Loucy (cell line): ENCODE results near the gene ADAMTS2.

Experiments used
- H2AFZ ChIP-seq: fragments of 200-600 bp; sonication (generic); 2 replicates; pipeline ENCODE4 v1.6.0; 2016; ENCODE audit warnings: antibody characterized with exemption, mild to moderate bottlenecking, low read length, moderate library complexity
- H3F3A ChIP-seq: fragments of 200-600 bp; 2 replicates; pipeline ENCODE4 v1.6.0; 2016; ENCODE audit warnings: antibody characterized with exemption, low read depth, mild to moderate bottlenecking
- H3K27me3 ChIP-seq: fragments of 200-600 bp; sonication (generic); 2 replicates; pipeline ENCODE4 v1.6.1; 2014; ENCODE audit warnings: low read length, mild to moderate bottlenecking; ENCODE audit not compliant: insufficient read depth, poor library complexity, severe bottlenecking
- H3K36me3 ChIP-seq: fragments of 200-600 bp; sonication (generic); 2 replicates; pipeline ENCODE4 v1.6.1; 2016; ENCODE audit warnings: low read length; ENCODE audit not compliant: insufficient read depth
- H3K4me1 ChIP-seq: fragments of 200-600 bp; sonication (generic); 2 replicates; pipeline ENCODE4 v1.5.1; 2014; ENCODE audit warnings: low read length, mild to moderate bottlenecking; ENCODE audit not compliant: insufficient read depth, poor library complexity, severe bottlenecking
- H3K4me2 ChIP-seq: fragments of 200-600 bp; sonication (generic); 2 replicates; pipeline ENCODE4 v1.6.0; 2014; ENCODE audit warnings: antibody characterized with exemption, low read length, low read depth, mild to moderate bottlenecking; ENCODE audit not compliant: poor library complexity, severe bottlenecking
- H3K4me3 ChIP-seq: fragments of 200-600 bp; sonication (generic); 2 replicates; pipeline ENCODE4 v1.5.1; 2014; ENCODE audit warnings: low read length, mild to moderate bottlenecking, mixed read lengths; ENCODE audit not compliant: poor library complexity, severe bottlenecking
- H3K79me2 ChIP-seq: fragments of 200-600 bp; sonication (generic); 2 replicates; pipeline ENCODE4 v1.6.1; 2014; ENCODE audit warnings: low read length; ENCODE audit not compliant: insufficient read depth
- H3K9ac ChIP-seq: fragments of 200-600 bp; sonication (generic); 2 replicates; pipeline ENCODE4 v1.6.0; 2014; ENCODE audit warnings: mild to moderate bottlenecking, low read depth, low read length, moderate library complexity; ENCODE audit not compliant: poor library complexity, severe bottlenecking
- H3K9me2 ChIP-seq: fragments of 200-600 bp; sonication (generic); replicated peaks from 2 replicates; pipeline ENCODE4 v1.6.1; 2016; ENCODE audit warnings: low read depth, low read length, mixed read lengths
- H3K9me3 ChIP-seq: fragments of 200-600 bp; sonication (generic); 2 replicates; pipeline ENCODE4 v1.6.1; 2014; ENCODE audit warnings: mild to moderate bottlenecking, antibody characterized with exemption, low read length, low read depth; ENCODE audit not compliant: insufficient read depth
- H4K20me1 ChIP-seq: fragments of 200-600 bp; sonication (generic); 2 replicates; pipeline ENCODE4 v1.6.0; 2014; ENCODE audit warnings: antibody characterized with exemption, low read length, mild to moderate bottlenecking; ENCODE audit not compliant: insufficient read depth, poor library complexity, severe bottlenecking
- CTCF ChIP-seq: fragments of 200-600 bp; sonication (generic); conservative IDR thresholded peaks from 2 replicates; pipeline ENCODE4 v1.5.1; 2014; ENCODE audit warnings: mild to moderate bottlenecking, antibody characterized with exemption, low read length
- EZH2phosphoT487 ChIP-seq: fragments of 200-600 bp; IDR thresholded peaks from 2 replicates; pipeline ENCODE4 v1.6.1; 2018; ENCODE audit warnings: antibody characterized with exemption, mild to moderate bottlenecking, moderate library complexity, borderline replicate concordance

The ADAMTS2 gene

GRCh38 chr5:179295778-179296149 lies 49.5 kb downstream of the ADAMTS2 start:
- TF ChIP-seq CTCF (no peak), EZH2phosphoT487 (no peak)
- Histone ChIP-seq H3K9me2 (no peaks in the 10 kb centered on the region), H3F3A (no peaks in the 10 kb centered on the region)

GRCh38 chr5:179294891-179295777 lies 50.1 kb downstream of the ADAMTS2 start:
- Histone ChIP-seq H3K4me3 (no peak overlapping the region), H3K4me1 (no peaks in the 10 kb centered on the region), H3K36me3 (no peaks in the 10 kb centered on the region), H3F3A (no peaks in the 10 kb centered on the region), H3K9me2 (no peaks in the 10 kb centered on the region), H3K9ac (no peak overlapping the region), H3K27me3 (no peaks in the 10 kb centered on the region), H2AFZ (no peak overlapping the region), H3K79me2 (no peaks in the 10 kb centered on the region), H4K20me1 (no peaks in the 10 kb centered on the region), H3K4me2 (no peak overlapping the region), H3K9me3 (no peaks in the 10 kb centered on the region)
- TF ChIP-seq CTCF: no peak
- no peak for TF ChIP-seq EZH2phosphoT487

More at GRCh38 chr5:179295778-179296149, 49.5 kb downstream of the ADAMTS2 start:
- Histone ChIP-seq H3K4me2 (no peak overlapping the region), H3K9me3 (no peaks in the 10 kb centered on the region), H3K9ac (no peak overlapping the region), H3K36me3 (no peaks in the 10 kb centered on the region), H3K79me2 (no peaks in the 10 kb centered on the region), H2AFZ (no peak overlapping the region), H4K20me1 (no peaks in the 10 kb centered on the region), H3K27me3 (no peaks in the 10 kb centered on the region), H3K4me1 (no peaks in the 10 kb centered on the region), H3K4me3 (no peak overlapping the region)

GRCh38 chr5:179294131-179294780 lies 51.0 kb downstream of the ADAMTS2 start:
- Histone ChIP-seq H2AFZ (no peak overlapping the region), H3K9me3 (no peaks in the 10 kb centered on the region), H3F3A (no peaks in the 10 kb centered on the region), H3K4me2 (no peak overlapping the region), H3K4me3 (no peak overlapping the region), H4K20me1 (no peaks in the 10 kb centered on the region), H3K27me3 (no peaks in the 10 kb centered on the region), H3K9me2 (no peaks in the 10 kb centered on the region), H3K4me1 (no peaks in the 10 kb centered on the region), H3K79me2 (no peaks in the 10 kb centered on the region), H3K9ac (no peak overlapping the region), H3K36me3 (no peaks in the 10 kb centered on the region)
- TF ChIP-seq EZH2phosphoT487 (no peak), CTCF (no peak)
